ENCODE measurements around the gene TMEM52B.

TMEM52B gene

DNA sequence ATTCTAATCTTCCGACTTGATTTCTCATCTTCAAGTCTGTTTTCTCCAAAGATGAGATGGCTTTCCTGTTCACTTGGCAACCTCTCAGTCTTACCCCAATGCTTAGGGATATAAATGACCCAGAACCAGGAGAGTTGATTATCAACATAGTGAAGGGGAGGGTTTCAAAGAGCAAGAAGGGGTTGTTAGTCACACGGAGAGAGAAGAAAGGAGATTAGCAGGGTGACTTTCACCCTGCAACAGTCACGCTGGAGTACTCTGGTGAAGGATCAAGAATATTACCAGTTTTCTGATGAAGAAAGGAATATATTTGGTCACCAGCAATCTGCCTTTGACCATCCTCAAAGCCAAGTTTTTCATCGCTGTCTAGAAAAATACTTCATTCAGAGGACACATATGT lies at the start of gene TMEM52B:
TSS of gene TMEM52B (plus strand) at position 212 of the 400 bp plus-strand sequence. CDS start 543 bp downstream, outside the sequence.
- no peak for DNase-seq

DNA sequence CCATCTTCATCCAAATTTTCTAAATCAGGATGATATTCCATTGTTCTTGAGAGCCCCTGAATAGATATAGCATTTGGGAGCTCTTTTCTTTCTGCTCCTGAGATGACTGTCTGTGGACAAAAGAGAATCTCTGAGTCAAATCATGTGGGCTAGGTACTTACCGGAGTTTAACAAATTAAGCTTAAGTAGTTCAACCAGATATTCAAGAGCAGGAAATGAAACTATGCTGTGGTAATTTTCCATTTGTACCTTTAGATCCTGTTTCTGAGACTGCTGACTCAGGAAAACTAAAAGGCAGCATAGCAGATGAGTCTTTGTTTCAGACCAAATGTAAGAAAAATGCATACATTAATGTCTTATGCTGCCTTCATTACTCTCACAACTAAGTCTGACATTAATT lies 48.8 kb upstream of the TMEM52B start, which contains the start of gene CLEC7A:
TSS of gene CLEC7A (minus strand) at position 158 of the 400 bp plus-strand sequence. CDS start at position 41, 117 bp downstream.
- DNase-seq: no peak

DNA sequence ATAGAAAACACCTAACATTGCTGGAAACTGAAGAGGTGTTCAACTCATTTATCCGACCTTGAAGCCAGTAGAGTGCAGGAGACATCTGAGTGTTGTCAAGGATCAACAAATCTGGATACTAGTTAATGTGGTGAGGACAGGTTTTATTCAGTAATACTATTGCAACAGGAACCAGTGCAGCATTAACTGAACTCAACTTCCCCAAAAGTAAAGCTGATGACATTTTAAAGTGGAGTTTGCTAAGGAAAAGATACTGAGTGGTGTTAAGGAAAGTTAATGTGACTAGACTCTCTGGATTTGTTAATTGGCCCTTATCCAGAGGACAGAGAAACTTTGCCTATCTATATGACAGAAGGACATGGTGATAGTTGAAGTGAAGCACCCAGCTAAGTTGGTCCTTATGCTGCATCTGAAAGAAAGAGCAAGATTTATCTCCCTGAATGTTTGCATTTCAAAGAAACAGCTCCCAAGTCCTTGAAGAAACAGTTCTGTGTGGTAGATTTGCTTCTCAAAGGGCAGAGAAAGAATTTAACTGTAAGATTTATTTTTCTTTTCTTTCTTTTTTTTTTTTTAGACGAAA lies 47.6 kb upstream of the TMEM52B start:
- DNase-seq: no peak

DNA sequence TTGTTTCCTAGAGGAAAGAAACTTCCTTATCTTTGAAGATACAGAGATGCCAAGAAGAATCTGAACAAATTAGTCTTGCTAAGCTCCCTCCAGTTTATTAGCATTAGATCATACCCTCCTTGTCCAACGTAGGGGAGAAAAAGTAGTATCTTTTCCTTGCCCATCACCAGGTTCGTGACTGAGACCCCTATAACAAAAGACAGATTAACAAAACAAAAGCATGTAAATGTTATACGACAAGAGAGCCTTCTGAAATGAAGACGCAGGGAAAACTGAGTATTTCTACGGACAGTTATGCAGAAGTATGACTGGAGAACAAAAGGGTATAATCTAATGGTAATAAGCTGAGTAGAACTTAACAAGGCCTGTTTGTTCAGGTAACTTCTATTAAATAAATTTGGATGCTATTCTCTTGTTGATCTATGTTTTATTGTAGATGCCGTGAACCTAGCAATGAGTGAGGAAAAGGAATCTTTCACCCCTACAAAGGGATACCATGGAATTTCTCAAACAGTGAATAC lies 45.9 kb upstream of the TMEM52B start:
- DNase-seq: no peak

DNA sequence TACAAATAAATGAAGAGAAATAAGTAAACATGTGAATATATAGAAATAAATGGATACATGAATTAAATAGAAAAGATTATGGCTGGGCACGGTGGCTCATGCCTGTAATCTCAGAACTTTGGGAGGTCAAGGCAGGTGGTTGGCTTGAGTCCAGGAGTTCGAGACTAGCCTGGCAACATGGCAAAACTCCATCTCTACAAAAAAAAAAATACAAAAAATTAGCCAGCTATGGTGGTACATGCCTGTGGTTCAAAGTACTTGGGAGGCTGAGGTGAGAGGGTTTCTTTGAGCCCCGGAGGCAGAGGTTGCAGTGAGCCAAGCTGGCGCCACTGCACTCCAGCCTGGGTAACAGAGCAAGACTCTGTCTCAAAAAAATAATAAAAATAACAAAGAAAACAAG lies 43.7 kb upstream of the TMEM52B start:
- no peak for DNase-seq

DNA sequence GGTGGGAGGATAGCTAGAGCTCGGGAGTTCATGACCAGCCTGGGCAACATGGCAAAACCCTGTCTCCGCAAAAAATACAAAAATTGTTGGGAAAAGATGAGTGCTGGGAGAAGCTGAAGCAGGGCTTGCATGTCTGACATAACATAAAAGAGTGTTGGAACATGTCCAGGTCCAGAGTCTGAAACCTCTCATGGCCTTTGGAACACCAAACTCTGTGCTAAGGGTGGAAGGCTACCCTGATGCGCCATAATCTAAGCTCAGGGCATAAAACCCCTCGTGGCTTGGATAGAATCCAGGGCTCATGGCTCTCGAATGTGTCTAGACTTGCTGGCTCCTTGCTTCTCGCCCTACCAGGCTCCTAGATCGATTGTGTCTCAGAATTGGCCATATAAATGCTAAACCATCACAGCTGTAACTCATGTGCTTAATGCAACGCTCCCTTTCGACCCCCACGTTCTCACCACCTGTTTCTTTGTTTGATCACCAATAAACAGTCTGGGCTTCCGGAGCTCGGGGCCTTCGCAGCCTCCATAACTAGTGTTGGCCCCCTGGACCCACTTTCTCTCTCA lies 42.1 kb upstream of the TMEM52B start:
- DNase-seq: no peak

DNA sequence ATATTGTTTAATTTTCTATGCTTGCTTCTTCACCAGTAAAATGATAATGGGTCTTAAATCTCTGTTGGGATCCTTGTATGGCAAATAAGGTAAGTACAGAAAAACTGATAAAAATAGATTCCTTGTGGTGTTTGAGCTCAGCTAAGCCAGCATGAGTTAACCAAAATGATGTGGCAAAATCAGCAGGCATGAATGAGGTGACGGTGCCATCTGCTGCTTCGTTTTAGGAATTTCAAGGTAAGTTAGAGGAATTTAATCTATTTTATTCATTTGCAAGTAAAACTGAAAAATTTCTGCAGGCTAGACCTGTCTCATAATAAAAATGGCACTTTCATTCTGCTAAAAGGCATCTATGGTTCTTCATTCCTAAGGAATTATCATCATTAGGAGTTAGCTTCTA lies 38.8 kb upstream of the TMEM52B start:
- DNase-seq: peak; percentile 64

DNA sequence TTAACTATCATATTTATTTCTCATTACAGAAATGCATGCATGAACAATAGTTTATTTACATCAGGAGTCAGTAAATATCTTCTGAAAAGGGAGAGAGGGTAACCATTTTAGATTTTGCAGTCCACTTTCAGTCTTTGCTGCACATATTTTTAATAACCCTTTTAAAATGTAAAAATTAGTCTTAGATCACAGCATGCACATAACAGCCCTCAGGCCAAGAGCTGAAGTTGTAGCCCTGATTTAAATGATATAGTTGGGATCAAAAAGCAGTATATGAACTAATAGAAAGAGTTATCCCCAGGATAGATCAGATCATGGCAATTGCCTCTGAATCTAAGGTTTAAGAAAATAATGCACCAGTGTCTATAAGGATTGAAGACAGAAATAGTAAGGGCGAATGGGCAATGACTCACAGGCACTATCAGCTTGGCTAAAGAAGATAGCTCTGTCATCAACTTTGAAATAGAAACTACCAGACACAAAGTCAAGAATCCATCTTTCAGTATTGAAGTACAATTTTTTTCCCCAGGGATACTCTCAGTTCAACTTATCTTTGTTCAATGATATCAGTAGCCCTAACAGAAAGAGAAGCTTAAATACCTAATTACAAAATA lies 35.7 kb upstream of the TMEM52B start:
- DNase-seq: no peak

DNA sequence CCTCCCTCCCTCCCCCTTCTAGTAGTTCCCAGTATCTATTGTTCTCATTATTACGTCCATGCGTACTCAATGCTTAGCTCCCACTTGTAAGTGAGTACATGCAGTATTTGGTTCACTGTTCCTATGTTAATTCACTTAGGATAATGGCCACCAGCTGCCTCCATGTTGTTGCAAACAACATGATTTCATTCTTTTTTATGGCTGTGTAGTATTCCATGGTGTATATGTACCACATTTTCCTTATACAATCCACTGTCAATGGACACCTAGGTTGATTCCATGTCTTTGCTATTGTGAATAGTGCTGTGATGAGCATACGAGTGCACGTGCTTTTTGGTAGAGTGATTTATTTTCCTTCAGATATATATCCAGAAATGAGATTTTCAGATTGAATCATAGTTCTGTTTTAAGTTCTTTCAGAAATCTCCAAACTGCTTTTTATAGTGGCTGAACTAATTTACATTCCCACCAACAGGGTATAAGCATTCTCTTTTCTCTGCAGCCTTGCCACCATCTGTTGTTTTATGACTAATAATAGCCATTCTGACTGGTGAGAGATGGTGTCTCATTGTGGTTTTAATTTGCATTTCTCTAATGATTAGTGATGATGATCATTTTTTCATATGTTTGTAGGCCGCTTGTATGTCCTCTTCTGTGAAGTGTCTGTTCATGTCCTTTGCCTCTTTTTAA lies 31.0 kb upstream of the TMEM52B start:
- no peak for DNase-seq

DNA sequence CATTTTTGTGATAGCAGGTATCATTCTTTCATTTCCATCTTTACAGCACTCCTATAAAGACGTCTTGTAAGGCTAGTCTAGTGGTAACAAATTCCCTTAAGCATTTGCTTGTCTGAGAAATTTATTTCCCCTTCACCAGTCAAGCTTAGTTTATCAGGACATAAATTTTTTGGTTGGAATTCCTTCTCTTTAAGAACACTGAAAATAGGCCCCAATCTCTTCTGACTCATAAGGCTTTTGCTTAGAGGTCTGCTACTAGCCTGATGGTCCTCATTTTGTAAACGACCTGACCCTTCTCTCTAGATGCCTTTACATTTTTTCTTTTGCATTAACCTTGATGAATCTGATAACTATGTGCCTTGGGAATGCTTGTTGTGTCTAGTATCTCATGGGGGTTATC lies 27.2 kb upstream of the TMEM52B start:
- DNase-seq: no peak

DNA sequence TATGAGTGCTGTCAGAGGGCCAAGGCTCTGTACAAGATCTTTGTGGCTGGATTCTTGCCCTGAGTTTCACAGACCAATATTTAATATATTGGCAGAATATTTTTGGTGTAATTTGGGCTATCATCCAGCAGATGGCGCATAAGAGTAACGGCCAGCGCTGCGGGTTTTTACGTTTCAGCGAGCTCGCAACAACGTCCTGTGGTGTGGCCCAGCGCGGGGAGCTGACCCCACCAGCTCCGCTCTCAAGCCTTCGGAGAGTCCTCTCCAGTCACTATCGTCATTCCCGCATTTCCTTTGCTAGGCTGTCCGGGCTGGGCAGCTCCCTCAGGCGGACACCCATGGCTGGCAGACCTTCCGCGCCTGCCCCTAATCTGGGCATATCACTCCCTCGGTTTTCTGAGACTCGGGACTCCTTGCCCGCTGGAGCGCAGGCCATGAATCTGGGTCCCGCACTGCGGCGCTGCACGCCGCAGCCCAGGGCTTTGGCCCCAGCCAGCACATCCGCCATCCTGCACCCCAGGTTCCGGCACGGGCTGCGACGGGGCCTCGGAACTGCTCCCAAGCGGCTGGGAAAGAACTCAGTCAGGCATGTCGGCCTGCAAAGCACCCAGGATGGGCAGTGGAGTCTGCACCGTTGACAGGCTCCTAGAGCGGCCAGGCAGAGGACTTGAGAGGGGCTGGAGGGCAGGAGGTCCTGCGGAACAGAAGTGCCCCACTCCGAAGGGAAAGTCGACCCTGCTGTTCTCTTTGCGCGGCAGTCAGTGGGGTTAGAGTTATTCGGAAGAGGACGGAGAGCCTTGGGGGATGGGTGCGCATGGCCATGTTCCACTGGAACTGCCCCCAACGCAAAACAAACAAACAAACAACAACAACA lies 25.3 kb upstream of the TMEM52B start:
- DNase-seq: peak; percentile 82

DNA sequence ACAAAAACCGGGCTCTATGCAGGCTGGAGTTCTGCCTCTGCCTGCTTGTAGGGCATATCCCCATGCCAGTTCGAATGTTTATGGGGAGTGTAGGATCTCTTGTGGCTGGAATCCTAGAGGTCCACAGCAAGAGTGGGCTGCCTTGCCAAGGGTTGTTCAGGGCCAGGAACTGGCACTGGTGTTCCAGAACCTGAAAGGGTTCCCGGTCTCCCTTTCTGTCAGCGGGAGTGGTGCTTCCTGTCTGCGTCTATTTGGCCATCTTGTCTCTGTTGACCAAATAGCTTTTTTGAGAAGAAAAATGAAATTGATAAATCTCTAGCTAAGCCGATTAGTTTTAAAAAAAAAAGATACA lies 24.7 kb upstream of the TMEM52B start:
- DNase-seq: no peak

DNA sequence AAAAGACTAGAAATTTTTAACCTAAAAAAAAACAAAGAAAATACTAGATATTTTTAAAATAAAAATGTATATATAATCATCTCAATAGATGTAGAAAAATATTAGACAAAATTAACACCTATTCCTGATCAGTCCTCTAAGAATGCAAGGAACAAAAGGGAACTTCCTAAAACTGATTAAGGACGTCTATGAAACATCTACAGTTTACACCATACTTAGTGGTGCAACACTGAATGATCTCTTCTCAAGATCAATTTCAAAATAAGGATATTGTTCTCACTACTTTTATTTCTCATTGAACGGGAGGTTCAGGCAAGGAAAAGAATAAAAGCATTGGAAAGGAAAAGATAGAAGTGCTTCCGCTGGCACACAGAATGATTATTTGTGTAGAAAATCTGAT lies 22.9 kb upstream of the TMEM52B start:
- DNase-seq: no peak

DNA sequence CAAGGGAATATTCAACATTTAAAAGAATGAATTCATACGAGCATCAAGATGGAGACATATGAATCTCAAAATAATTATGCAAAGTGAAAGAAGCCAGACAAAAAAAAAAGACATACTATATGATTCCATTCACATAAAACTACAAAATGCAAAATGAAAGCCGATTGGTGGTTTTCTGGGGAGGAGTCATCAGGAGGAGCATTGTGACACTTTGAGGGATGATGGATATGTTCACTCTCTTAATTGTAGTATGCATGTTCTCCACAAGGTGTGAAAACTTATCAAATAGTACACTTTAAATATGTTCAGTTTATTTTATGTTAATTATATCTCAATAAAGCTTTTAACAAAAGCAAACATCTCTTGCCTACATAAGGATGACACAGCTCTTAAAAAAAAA lies 20.4 kb upstream of the TMEM52B start:
- no peak for DNase-seq

DNA sequence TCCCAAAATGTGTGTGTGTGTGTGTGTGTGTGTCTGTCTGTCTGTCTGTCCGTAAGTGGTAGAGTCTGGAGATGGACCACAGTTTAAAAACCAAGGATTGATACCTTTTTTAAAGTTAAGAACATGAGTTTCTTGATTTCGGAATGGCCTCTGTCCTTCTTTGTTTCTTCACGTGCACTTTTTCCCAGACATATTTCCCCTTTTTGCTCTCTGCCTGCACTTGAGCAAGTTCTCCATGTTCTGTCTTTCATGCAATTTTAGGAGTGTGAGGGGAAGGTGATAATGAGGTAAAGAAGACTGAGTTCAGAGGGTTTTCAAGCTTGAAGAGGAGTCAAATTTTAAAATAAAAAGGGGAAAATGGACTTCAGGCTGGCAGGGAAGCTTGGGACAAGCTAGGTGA lies 19.6 kb upstream of the TMEM52B start:
- no peak for DNase-seq

DNA sequence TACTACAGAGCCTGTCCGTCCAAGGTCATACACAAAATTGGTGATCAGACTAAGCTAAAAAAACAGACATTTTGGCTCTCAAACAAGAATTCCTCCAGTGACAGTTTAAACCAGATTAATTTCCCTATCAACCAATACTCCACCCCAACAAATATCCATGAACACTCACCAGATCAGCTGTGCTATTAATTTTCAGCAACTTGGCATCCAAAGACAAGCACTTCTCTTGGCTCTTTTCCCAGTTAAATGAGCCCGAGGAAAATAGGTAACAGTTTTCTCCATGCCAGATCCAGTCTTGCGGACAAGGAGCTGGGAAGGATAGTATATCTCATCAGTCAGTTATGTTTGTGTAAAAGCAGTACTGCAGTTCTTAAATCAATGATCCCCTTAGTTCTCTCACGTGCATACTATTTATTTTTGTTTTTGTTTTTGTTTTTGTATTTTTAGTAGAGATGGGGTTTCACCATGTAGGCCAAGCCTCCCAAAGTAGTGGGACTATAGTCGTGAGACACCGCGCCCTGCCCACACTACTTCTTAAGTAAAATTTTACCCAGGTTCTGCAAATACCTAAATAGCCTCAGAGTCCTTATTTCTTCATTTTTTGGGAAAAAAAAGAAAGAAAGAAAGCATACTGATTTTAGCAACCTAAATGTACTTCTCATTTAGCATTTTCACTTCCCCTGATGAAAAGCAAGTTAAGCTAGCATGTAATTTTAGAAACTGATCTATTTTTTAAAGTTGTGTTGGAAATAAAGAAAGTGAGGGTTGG lies 18.0 kb upstream of the TMEM52B start:
- DNase-seq: no peak

DNA sequence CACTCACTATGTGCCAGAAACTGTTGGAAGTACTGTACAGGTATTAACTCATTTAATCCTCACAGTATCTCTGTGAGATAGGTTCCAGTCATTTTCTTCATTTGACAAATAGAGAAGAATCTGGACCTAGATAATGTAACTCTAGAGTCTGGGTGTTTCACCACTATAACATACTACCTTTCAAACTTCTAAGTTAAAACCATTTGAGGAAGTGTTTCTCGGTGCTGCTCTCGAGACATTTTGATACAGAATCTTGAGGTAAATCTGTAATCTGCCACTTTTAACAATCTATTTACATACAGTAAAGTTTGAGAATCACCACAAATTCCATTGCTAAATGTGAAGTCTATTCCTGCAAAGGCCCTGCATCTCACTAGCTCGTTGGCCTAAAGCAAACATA lies 15.7 kb upstream of the TMEM52B start:
- DNase-seq: no peak

DNA sequence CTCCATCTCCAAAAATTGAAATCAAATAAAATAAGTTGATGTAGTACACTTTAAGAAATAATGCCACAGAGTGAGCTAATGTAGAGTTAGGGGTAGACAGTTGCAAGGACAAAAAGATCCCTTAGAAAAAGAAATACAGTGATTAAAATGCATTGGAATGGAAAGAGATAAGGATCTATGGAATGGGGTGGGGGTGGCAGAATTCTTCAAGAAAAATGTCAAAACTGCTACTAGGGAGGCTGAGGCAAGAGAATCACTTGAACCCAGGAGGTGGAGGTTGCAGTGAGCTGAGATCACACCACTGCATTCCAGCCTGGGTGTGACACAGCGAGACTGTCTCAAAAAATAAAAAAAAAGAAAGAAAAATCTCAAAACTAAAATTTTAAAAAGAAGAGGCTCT lies 13.4 kb upstream of the TMEM52B start:
- no peak for DNase-seq

DNA sequence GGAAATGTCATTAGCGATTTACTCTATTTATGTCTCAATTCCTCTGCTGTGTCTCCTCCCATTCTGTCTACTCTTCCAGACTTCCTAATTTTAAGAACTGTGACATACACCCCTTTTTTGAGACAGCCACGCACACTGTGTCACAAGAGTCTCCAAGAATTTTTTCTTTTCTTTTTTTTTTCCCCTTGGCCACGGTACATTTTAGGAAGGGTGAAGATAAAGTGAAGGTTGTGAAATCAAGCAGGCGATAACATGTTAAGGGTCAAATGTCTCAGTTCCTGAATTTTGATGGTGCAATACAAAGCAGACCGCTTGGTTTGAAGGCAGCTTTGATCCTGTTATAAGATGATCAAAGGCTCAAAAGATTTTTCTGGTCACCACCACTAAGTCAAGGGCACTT lies 11.2 kb upstream of the TMEM52B start:
- no peak for DNase-seq

DNA sequence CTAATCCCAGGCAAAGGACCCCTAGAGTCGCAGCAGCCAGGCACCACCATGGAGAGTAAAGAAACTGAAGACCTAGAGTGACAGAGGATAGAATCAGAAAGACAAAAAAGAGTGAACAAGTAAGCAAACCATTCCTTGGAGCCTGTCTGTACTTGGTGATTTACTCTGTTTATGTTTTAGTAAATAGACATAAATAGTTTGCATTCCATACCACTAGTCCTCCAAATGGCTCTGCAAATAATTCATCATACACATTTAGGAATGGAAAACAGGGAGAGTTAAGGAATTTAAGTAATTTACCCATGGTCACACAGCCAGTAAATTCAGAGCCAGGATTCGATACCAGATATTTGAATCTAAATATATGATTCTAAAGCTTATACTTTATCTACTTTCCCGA lies 9.7 kb upstream of the TMEM52B start:
- DNase-seq: no peak

DNA sequence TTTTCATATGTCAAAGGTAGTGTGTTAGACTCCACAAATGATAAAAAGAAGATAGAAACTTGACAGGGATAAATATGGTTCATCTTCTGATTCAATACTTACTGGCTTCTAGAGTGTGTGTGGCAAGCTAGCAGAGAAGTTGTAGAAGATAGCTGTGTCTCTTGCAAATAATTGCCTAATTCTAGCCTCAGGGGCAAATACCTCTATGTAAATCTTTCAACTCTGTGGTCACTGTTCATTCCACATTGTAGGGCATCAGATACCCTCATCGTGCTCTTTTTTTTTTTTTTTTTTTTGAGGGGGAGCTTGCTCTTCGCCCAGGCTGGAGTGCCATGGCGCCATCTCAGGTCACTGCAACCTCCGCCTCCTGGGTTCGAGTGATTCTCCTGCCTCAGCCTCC lies 8.6 kb upstream of the TMEM52B start:
- DNase-seq: no peak
